CD8-positive, alpha-beta memory T cell (primary cell): ENCODE measurements around the gene C2CD4C. TPM values are rescaled to one million over a fixed set of nuclear protein-coding genes. Genes with fewer than 3 reads are reported as not detected.
A peak's percentile ranks its signal among the peaks of the same experiment; 100 is the strongest.
"Not testable (repeated sequence)": the region's sequence is repeated elsewhere in the genome, so short reads cannot be mapped to it uniquely, and the experiment has no call there.

Experiments used
- CTCF ChIA-PET: fragments of 350-600 bp; sonication (Branson Sonifier 250); formaldehyde crosslinking; loops from one replicate; lab custom pipeline; 2021; ENCODE audit warnings: antibody characterized with exemption; lab: Charles Lee
- POLR2A ChIA-PET: fragments of 350-600 bp; sonication (Branson Sonifier 250); formaldehyde crosslinking; loops from one replicate; lab custom pipeline; 2021; ENCODE audit warnings: antibody characterized with exemption; lab: Charles Lee
- DNase-seq, 5 donors: peaks; one replicate each; pipeline versions ENCODE4 v3.0.0 to v3.0.0-alpha.2; 2020 to 2022; ENCODE audit warnings: mixed read lengths in 1 of 5
- H3K27ac ChIP-seq: one replicate; pipeline ENCODE4 v1.7.0; 2013; ENCODE audit warnings: low read depth, mild to moderate bottlenecking, low read length, moderate library complexity
- H3K27me3 ChIP-seq: 2 replicates; pipeline ENCODE4 v1.7.0; 2013; ENCODE audit warnings: low read length, mild to moderate bottlenecking; ENCODE audit not compliant: insufficient read depth, poor library complexity, severe bottlenecking
- H3K36me3 ChIP-seq: 2 replicates; pipeline ENCODE4 v1.7.0; 2013; ENCODE audit warnings: mild to moderate bottlenecking, low read length, moderate library complexity; ENCODE audit not compliant: insufficient read depth
- H3K4me1 ChIP-seq: 2 replicates; pipeline ENCODE4 v1.7.0; 2013; ENCODE audit warnings: mild to moderate bottlenecking, low read length, moderate library complexity; ENCODE audit not compliant: insufficient read depth
- H3K4me3 ChIP-seq: 2 replicates; pipeline ENCODE4 v1.7.0; 2013; ENCODE audit warnings: mild to moderate bottlenecking, low read length
- H3K9me3 ChIP-seq: 2 replicates; pipeline ENCODE4 v1.7.0; 2013; ENCODE audit warnings: mild to moderate bottlenecking, low read length
- H3K27ac Mint-ChIP-seq, 8 donors: one replicate each; pipeline ENCODE4 v1.8.0; 2020 to 2021; ENCODE audit warnings: mixed read lengths in 8 of 8, mild to moderate bottlenecking in 6 of 8, inconsistent platforms in 3 of 8, moderate library complexity in 3 of 8
- H3K27me3 Mint-ChIP-seq, 2 donors: one replicate each; pipeline ENCODE4 v1.8.0; 2020 to 2021; ENCODE audit warnings: mixed read lengths in 2 of 2, mild to moderate bottlenecking in 1 of 2, moderate library complexity in 1 of 2
- H3K36me3 Mint-ChIP-seq, 3 donors: one replicate each; pipeline ENCODE4 v1.8.0; 2020 to 2021; ENCODE audit warnings: mixed read lengths in 3 of 3, inconsistent platforms in 1 of 3, mild to moderate bottlenecking in 1 of 3
- H3K4me1 Mint-ChIP-seq, 3 donors: one replicate each; pipeline ENCODE4 v1.8.0; 2020 to 2021; ENCODE audit warnings: mixed read lengths in 3 of 3, inconsistent platforms in 1 of 3, mild to moderate bottlenecking in 1 of 3
- H3K4me3 Mint-ChIP-seq, 7 donors: one replicate each; pipeline ENCODE4 v1.8.0; 2020 to 2021; ENCODE audit warnings: mixed read lengths in 7 of 7, mild to moderate bottlenecking in 6 of 7, moderate library complexity in 4 of 7, inconsistent platforms in 2 of 7
- H3K9me3 Mint-ChIP-seq, 5 donors: one replicate each; pipeline ENCODE4 v1.8.0; 2020 to 2022; ENCODE audit warnings: mixed read lengths in 5 of 5, mild to moderate bottlenecking in 3 of 5, moderate library complexity in 2 of 5, inconsistent platforms in 1 of 5
- polyA plus RNA-seq: library from polyadenylated mRNA; unstranded; fragments of 300-500 nt; fragmentation: Illumina TruSeq; gene quantifications from one replicate; pipeline ENCODE4 v1.2.3, GENCODE V29; 2021
- total RNA-seq, 2 experiments: library from RNA; stranded (reverse); gene quantifications; one replicate each; pipeline ENCODE4 v1.2.3, GENCODE V29; 2021

The C2CD4C gene
- total and polyA plus RNA-seq, 3 experiments from 2014 or later = not detected

DNA sequence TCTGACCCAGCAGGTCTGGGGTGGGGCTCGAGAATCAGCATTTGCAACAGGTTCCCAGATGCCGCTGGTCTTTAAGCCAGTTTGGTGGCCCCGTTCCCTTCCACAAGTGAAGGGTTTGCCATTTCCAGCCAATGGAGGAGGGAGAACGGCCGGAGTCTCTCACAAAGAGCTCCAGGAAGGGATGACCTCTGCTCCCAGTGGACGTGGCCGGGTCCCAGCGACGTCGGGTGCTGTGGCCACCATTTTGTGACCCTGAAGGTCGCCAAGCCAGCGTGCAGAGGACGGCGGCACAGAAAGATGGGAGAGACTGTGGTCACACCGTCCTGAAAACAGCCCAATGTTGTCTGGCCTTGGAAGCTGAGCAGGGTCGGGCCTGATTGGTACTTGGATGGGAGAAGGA lies 43.9 kb upstream of the C2CD4C start:
- Histone ChIP-seq H3K27me3 (no peaks in the 10 kb centered on the region), H3K36me3 (no peaks in the 10 kb centered on the region), H3K4me1 (no peaks in the 10 kb centered on the region), H3K4me3 (no peak overlapping the region), H3K27ac (no peak overlapping the region), H3K9me3 (no peaks in the 10 kb centered on the region)
- H3K36me3 Mint-ChIP-seq = no peaks in the 10 kb centered on the region
- no peak for DNase-seq
- peaks cover 1 to 12% (median 5%) of the 10 kb centered on the region in 3 donors for H3K4me1 Mint-ChIP-seq
- ChIA-PET CTCF (no interaction called here), POLR2A (no interaction called here)
- peaks cover 1 to 10% of the 10 kb centered on the region in 2 donors for H3K27me3 Mint-ChIP-seq
- no peak overlapping the region for H3K27ac Mint-ChIP-seq
- peaks cover 0 to 2% (median 0%) of the 10 kb centered on the region in 5 donors for H3K9me3 Mint-ChIP-seq
- H3K4me3 Mint-ChIP-seq = no peak overlapping the region

DNA sequence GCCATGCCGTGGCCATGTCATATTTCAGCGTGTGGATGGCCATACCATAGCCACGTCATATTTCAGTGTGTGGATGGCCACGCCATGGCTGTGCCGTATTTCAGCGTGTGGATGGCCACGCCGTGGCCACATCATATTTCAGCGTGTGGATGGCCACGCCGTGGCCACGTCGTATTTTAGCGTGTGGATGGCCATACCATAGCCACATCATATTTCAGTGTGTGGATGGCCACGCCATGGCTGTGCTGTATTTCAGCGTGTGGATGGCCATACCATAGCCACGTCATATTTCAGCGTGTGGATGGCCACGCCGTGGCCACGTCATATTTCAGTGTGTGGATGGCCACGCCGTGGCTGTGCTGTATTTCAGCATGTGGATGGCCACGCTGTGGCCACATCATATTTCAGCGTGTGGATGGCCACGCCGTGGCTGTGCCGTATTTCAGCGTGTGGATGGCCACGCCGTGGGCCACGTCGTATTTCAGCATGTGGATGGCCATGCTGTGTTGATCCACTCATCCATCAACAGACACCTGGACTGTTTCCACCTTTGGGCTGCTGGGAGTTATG lies 42.0 kb upstream of the C2CD4C start:
- H3K9me3 ChIP-seq, H3K36me3 Mint-ChIP-seq, H3K9me3 Mint-ChIP-seq, H3K4me3 ChIP-seq, H3K27ac ChIP-seq, H3K27me3 Mint-ChIP-seq, H3K4me1 Mint-ChIP-seq, POLR2A ChIA-PET, H3K36me3 ChIP-seq, CTCF ChIA-PET, H3K4me1 ChIP-seq, H3K4me3 Mint-ChIP-seq, H3K27me3 ChIP-seq, DNase-seq: not testable (repeated sequence)
- peak overlapping the region in 1 of 8 donors; percentile 32 for H3K27ac Mint-ChIP-seq

DNA sequence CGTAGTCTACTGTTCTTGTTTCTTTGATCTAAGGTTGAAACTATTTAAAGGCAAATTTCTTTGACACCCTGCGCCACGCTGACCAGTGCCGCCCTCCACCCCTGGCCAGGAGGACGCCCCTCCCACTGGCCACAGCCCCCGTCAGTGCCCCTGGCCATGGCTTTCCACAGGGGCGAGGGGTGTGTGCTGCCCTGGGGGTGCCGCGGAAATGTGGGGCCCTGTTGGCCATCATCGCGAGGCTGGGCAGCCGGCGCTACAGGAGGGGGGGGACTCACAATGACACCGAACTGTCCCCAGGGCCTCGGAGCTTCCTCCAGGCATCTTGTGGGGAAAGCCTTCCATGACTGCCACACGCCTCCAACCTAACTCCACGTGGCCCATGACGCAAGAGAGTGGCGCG lies 41.0 kb upstream of the C2CD4C start:
- Mint-ChIP-seq H3K27me3 (no peaks in the 10 kb centered on the region), H3K4me3 (no peak overlapping the region), H3K4me1 (no peaks in the 10 kb centered on the region), H3K36me3 (no peaks in the 10 kb centered on the region), H3K9me3 (no peaks in the 10 kb centered on the region), H3K27ac (no peak overlapping the region)
- ChIA-PET POLR2A (no interaction called here), CTCF (no interaction called here)
- H3K27me3 ChIP-seq = no peaks in the 10 kb centered on the region
- no peak overlapping the region for H3K4me3 ChIP-seq
- DNase-seq = no peak
- H3K27ac ChIP-seq = no peak overlapping the region
- H3K36me3 ChIP-seq = no peaks in the 10 kb centered on the region
- H3K9me3 ChIP-seq = no peaks in the 10 kb centered on the region
- no peaks in the 10 kb centered on the region for H3K4me1 ChIP-seq

DNA sequence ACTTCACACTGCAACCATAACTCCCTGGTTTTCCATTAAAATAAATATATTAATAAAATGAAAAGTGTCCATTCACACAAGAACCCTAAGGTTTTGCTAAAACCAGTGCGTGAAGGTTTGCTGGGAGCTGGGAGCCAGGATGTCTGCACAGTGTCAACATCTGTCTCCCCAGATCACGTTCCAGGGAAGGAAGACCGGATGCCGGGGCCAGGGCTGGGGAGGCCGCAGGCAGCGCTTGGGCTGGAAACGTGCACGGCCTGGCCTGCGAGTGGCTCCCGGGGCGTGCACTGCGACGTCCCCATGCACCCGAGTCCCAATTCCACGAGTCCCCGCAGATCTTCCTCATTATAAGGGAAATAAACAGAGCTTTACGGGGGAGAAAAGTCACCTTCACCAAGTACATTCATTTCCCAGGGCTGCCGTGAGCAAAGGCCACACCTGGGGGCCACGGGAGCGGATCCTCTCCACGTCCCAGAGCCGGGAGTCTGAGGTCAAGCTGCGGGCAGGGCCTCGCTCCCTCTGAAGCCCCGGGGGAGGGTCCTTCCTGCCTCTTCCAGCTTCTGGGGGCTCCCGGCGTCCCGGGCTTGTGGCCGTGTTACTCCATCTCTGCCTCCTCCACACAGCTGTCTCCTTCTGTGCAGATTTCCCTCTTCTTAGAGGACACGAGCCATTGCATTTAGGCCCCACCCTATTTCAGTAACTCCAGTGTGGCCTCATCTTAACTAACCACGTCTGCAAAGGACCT lies 39.0 kb upstream of the C2CD4C start:
- no peaks in the 10 kb centered on the region for H3K36me3 Mint-ChIP-seq
- Histone ChIP-seq H3K4me3 (no peak overlapping the region), H3K27ac (no peak overlapping the region), H3K27me3 (no peaks in the 10 kb centered on the region), H3K4me1 (no peaks in the 10 kb centered on the region), H3K9me3 (no peaks in the 10 kb centered on the region), H3K36me3 (no peaks in the 10 kb centered on the region)
- ChIA-PET POLR2A (no interaction called here), CTCF (no interaction called here)
- no peak overlapping the region for H3K27ac Mint-ChIP-seq
- no peaks in the 10 kb centered on the region for H3K27me3 Mint-ChIP-seq
- DNase-seq = no peak
- H3K4me1 Mint-ChIP-seq = no peaks in the 10 kb centered on the region
- H3K9me3 Mint-ChIP-seq = no peaks in the 10 kb centered on the region
- H3K4me3 Mint-ChIP-seq = no peak overlapping the region

DNA sequence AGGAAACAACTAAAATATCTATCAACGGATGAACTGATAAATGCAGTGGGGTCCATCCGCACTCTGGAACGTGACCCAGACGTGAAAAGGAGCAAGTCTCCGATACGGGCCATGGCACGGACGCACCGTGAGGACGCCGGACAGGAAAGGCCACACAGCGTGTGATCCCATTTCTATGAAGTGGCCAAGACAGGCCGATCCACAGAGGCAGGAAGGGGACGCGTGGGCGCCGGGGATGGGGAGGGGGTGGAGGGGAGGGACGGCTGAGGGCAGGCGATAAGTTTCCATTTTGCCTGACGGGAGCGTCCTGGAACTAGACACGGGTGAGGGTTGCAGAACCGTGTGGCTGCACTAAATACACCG lies 38.1 kb upstream of the C2CD4C start:
- no peak overlapping the region for H3K27ac ChIP-seq
- Mint-ChIP-seq H3K9me3 (no peaks in the 10 kb centered on the region), H3K4me3 (no peak overlapping the region), H3K27ac (no peak overlapping the region), H3K4me1 (no peaks in the 10 kb centered on the region), H3K36me3 (no peaks in the 10 kb centered on the region), H3K27me3 (peaks cover 0 to under 1% of the 10 kb centered on the region in 2 donors)
- ChIA-PET POLR2A (no interaction called here), CTCF (no interaction called here)
- H3K36me3 ChIP-seq = no peaks in the 10 kb centered on the region
- H3K4me1 ChIP-seq = no peaks in the 10 kb centered on the region
- H3K27me3 ChIP-seq = no peaks in the 10 kb centered on the region
- H3K4me3 ChIP-seq = no peak overlapping the region
- H3K9me3 ChIP-seq = no peaks in the 10 kb centered on the region
- DNase-seq = no peak

DNA sequence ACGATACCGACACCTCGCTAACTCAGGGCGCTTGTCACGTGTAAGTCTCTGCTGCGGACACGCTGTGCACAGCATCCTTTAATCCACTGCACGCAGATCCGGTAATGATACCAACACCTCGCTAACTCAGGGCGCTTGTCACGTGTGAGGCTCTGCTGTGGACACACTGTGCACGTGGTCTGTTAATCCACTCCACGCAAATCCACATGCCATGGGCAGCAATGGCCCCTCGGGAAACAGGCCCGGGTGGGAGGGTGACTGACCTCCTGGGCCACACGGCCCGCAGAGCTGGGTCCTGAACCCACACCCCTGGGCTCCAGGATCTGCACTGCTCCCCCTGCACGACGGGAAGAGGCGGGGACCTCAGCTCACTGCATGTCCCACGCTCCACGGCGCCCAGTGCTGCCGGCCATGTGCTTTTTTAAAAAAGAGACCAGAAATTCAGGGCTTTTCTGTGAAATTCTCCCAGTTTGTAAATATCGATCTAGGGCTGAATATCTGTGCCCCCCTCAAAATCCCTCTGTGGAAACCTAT lies 35.8 kb upstream of the C2CD4C start:
- no peaks in the 10 kb centered on the region for H3K27me3 ChIP-seq
- Mint-ChIP-seq H3K27ac (no peak overlapping the region), H3K36me3 (no peaks in the 10 kb centered on the region), H3K4me3 (no peak overlapping the region), H3K27me3 (peaks cover 4 to 16% of the 10 kb centered on the region in 2 donors), H3K4me1 (no peaks in the 10 kb centered on the region), H3K9me3 (peaks cover 0 to 5% (median 0%) of the 10 kb centered on the region in 5 donors)
- DNase-seq = no peak
- ChIA-PET CTCF (no interaction called here), POLR2A (no interaction called here)
- no peak overlapping the region for H3K27ac ChIP-seq
- no peaks in the 10 kb centered on the region for H3K36me3 ChIP-seq
- H3K4me1 ChIP-seq = no peaks in the 10 kb centered on the region
- H3K9me3 ChIP-seq = no peaks in the 10 kb centered on the region
- no peak overlapping the region for H3K4me3 ChIP-seq

DNA sequence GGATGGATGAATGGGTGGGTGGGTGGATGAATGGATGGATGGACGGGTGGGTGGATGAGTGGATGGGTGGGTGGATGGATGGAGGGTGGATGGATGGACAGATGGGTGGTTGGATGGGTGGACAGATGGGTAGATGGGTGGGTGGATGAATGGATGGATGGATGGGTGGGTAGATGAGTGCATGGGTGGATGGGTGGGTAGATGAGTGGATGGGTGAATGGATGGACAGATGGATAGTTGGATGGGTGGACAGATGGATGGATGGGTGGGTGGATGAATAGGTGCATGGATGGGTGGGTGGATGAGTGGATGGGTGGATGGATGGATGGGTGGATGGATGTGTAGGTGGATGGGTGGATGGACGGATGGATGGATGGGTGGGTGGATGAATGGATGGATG lies 34.1 kb upstream of the C2CD4C start:
- Mint-ChIP-seq H3K27me3 (peaks cover 4 to 16% of the 10 kb centered on the region in 2 donors), H3K36me3 (no peaks in the 10 kb centered on the region), H3K4me3 (no peak overlapping the region), H3K9me3 (peaks cover 0 to 5% (median 0%) of the 10 kb centered on the region in 5 donors), H3K4me1 (no peaks in the 10 kb centered on the region), H3K27ac (no peak overlapping the region)
- no peaks in the 10 kb centered on the region for H3K36me3 ChIP-seq
- no peaks in the 10 kb centered on the region for H3K27me3 ChIP-seq
- H3K4me1 ChIP-seq = no peaks in the 10 kb centered on the region
- no peak for DNase-seq
- no peak overlapping the region for H3K4me3 ChIP-seq
- CTCF ChIA-PET = no interaction called here
- no peak overlapping the region for H3K27ac ChIP-seq
- POLR2A ChIA-PET = no interaction called here
- no peaks in the 10 kb centered on the region for H3K9me3 ChIP-seq

DNA sequence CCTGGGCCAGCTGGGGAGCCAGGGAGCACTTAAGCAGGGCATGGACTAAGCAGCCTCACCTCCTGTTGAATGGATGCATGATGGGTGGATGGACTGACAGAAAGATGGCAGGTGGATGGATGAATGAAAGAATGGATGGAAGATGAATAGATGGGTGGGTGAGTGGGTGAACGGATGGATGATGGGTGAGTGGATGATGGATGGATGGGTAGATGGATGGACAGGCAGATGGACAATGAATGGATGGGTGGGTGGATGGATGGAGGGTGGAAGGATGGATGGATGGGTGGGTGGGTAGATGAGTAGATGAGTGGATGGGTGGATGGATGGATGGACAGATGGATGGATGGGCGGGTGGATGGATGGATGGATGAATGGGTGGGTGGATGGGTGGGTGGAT lies 33.1 kb upstream of the C2CD4C start:
- DNase-seq = no peak
- Histone ChIP-seq H3K36me3 (no peaks in the 10 kb centered on the region), H3K4me3 (no peak overlapping the region), H3K27ac (no peak overlapping the region), H3K27me3 (no peaks in the 10 kb centered on the region), H3K4me1 (no peaks in the 10 kb centered on the region), H3K9me3 (no peaks in the 10 kb centered on the region)
- Mint-ChIP-seq H3K4me1 (no peaks in the 10 kb centered on the region), H3K27me3 (peaks cover 4 to 25% of the 10 kb centered on the region in 2 donors), H3K36me3 (no peaks in the 10 kb centered on the region), H3K4me3 (no peak overlapping the region), H3K27ac (no peak overlapping the region), H3K9me3 (peaks cover 0 to 5% (median 0%) of the 10 kb centered on the region in 5 donors)
- ChIA-PET CTCF (no interaction called here), POLR2A (no interaction called here)
